ENCODE data around the gene CCL25.

- TF ChIP-seq HMGXB4 (CRISPR knock-in tag; IDR thresholded peaks at IDR 0.05) (no peak), BHLHE40 (IDR thresholded peaks at IDR 0.05; ENCODE audit: low read length) (no peak), POLR2A (conservative IDR thresholded peaks at IDR 0.05) (no peak), RBFOX2 (IDR thresholded peaks at IDR 0.05; ENCODE audit: low read depth, low read length) (no peak), FOXP1 (CRISPR knock-in tag; IDR thresholded peaks at IDR 0.05) (no peak), EZH2 (IDR thresholded peaks at IDR 0.05; ENCODE audit: borderline replicate concordance, low read depth, low read length) (no peak), PRDM10 (IDR thresholded peaks at IDR 0.05; ENCODE audit: partially characterized antibody) (no peak), PML (IDR thresholded peaks at IDR 0.05; ENCODE audit: low read length) (no peak), CTCF (IDR thresholded peaks at IDR 0.05 in 2 of 3, conservative IDR thresholded peaks at IDR 0.05 in 1 of 3; ENCODE audit: insufficient read depth in 2 of 3, low read depth in 1 of 3, low read length in 3 of 3) (no peak), ZNF23 (CRISPR knock-in tag; IDR thresholded peaks at IDR 0.05) (no peak), PREB (CRISPR knock-in tag; IDR thresholded peaks at IDR 0.05) (no peak), E2F4 (CRISPR knock-in tag; IDR thresholded peaks at IDR 0.05; ENCODE audit: low read depth) (no peak), CHD2 (IDR thresholded peaks at IDR 0.05; ENCODE audit: low read depth, low read length) (no peak), CC2D1A (IDR thresholded peaks at IDR 0.05) (no peak)
Measured at GRCh38 chr19:8023371-8023770, 29.2 kb upstream of the CCL25 start.
